Measurements from ENCODE around the gene SFTPD. TPM values are rescaled to one million over a fixed set of nuclear protein-coding genes. Genes with fewer than 3 reads are reported as not detected.

The SFTPD gene
- total and polyA plus RNA-seq, 4 donors, result 0.17 to 0.60 (median 0.47) TPM; not detected in 1

DNA sequence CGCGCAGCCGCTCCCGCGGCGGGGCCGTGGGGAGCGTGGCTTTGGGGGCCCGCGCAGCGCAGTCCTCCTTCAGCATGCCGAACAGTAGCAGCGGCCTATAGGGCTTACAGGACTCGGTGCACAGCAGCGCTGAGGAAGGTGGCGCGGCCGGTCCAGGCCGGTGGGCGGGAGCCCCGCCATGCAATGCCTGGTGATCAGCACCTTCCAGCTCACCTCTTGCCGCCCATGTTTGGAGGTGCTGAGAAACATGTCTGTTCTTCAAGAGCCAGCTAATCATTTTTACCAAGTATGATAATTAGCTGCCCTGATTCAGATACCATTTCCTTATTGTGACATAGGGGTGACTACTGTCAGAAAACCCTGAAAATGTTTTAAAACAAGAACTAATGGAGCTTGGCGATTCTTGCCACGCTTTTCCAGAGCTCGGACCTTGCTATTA is 33.5 kb upstream of the SFTPD start:
- H3K4me1 ChIP-seq (ENCODE audit: control insufficient read depth in 4 of 4, insufficient read depth in 4 of 4, low read length in 3 of 4), result peaks cover 4 to 15% (median 7%) of the 10 kb centered on the region in 4 donors
- TF ChIP-seq NR2F2 (IDR thresholded peaks at IDR 0.05) (no peak), JUND (IDR thresholded peaks at IDR 0.05) (no peak), YY1 (IDR thresholded peaks at IDR 0.05) (no peak), TAF1 (conservative IDR thresholded peaks at IDR 0.05) (no peak)
- TF ChIP-seq, protein P1, sequence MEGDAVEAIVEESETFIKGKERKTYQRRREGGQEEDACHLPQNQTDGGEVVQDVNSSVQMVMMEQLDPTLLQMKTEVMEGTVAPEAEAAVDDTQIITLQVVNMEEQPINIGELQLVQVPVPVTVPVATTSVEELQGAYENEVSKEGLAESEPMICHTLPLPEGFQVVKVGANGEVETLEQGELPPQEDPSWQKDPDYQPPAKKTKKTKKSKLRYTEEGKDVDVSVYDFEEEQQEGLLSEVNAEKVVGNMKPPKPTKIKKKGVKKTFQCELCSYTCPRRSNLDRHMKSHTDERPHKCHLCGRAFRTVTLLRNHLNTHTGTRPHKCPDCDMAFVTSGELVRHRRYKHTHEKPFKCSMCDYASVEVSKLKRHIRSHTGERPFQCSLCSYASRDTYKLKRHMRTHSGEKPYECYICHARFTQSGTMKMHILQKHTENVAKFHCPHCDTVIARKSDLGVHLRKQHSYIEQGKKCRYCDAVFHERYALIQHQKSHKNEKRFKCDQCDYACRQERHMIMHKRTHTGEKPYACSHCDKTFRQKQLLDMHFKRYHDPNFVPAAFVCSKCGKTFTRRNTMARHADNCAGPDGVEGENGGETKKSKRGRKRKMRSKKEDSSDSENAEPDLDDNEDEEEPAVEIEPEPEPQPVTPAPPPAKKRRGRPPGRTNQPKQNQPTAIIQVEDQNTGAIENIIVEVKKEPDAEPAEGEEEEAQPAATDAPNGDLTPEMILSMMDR (IDR thresholded peaks at IDR 0.05; ENCODE audit: low read depth, low read length, missing input control), result no peak
- H3K4me3 ChIP-seq (ENCODE audit: low read depth in 1 of 3, low read length in 3 of 3), result peak overlapping the region; percentile 53 to 68 (median 67)
- peak overlapping the region in 1 of 2 donors; percentile 54 for H3K9ac ChIP-seq (ENCODE audit: low read depth in 1 of 2, low read length in 2 of 2)
- DNase-seq (ENCODE audit: low spot score), result no peak
- no peak overlapping the region for H3K27ac ChIP-seq (ENCODE audit: low read depth in 1 of 2, low read length in 2 of 2)
- H3K9me3 ChIP-seq (ENCODE audit: control insufficient read depth in 4 of 4, low read length in 3 of 4), result no peaks in the 10 kb centered on the region
- WGBS, result 9% methylated on average over 25 of the region's 25 CpGs
- H3K27me3 ChIP-seq (ENCODE audit: control insufficient read depth in 4 of 4, insufficient read depth in 4 of 4, low read length in 3 of 4), result no peaks in the 10 kb centered on the region
- H3K36me3 ChIP-seq (ENCODE audit: control insufficient read depth in 4 of 4, insufficient read depth in 3 of 4, low read depth in 1 of 4, low read length in 3 of 4), result no peaks in the 10 kb centered on the region

DNA sequence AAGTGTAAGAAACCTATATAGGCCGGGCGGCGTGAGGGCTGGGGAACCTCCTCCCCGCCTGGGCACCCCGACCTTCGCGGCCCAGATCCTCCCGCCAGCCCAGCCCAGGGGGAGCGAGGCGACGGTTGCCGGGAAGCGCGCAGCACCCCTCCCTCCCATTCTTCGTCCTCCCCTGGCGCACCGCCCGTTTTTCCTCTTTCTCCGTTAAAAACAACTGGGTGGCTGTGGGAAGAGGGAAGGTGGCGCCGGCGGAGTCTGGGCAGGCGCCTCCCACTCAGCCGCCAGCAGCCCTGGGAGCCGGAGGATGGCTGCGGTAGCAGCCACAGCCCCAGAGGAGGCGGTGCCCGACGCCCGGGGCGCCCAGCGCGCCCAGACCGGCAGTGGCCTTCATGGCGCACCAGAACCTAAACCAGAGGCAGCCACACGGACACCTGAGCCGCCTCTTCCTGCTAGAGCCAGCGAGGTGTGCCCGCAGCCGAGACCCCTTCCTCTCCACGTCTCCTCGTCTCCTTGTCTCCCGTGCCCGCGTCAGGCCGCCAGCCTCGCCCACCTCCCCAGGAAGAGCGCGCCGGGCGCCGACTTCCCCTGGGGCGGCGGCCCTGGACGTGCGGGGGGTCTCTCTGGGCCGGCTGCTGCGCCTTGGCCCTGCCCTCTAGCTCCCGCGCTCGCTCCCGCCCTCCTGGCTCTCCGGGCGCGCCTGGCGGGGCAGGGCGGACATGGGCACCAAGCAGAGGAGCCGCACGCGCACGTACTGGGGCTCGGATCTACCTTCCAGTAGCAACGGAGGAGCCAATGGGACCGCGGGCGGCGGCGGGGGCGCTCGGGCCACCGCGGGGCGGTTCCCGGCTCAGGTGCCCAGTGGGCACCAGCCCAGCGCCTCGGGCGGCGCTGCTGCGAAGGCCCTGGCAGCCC is 32.8 kb upstream of the SFTPD start:
- Histone ChIP-seq H3K27me3 (ENCODE audit: control insufficient read depth in 4 of 4, insufficient read depth in 4 of 4, low read length in 3 of 4) (no peaks in the 10 kb centered on the region), H3K36me3 (ENCODE audit: control insufficient read depth in 4 of 4, insufficient read depth in 3 of 4, low read depth in 1 of 4, low read length in 3 of 4) (no peaks in the 10 kb centered on the region), H3K9ac (ENCODE audit: low read depth in 1 of 2, low read length in 2 of 2) (peak overlapping the region in 1 of 2 donors; percentile 54), H3K27ac (ENCODE audit: low read depth in 1 of 2, low read length in 2 of 2) (peak overlapping the region; percentile 57 to 64), H3K4me1 (ENCODE audit: control insufficient read depth in 4 of 4, insufficient read depth in 4 of 4, low read length in 3 of 4) (peaks cover 4 to 15% (median 7%) of the 10 kb centered on the region in 4 donors), H3K4me3 (ENCODE audit: low read depth in 1 of 3, low read length in 3 of 3) (peak overlapping the region; percentile 53 to 68 (median 67)), H3K9me3 (ENCODE audit: control insufficient read depth in 4 of 4, low read length in 3 of 4) (no peaks in the 10 kb centered on the region)
- 1% methylated on average over 89 of the region's 89 CpGs for WGBS
- no peak for TF ChIP-seq SP1 (IDR thresholded peaks at IDR 0.05)
- TF ChIP-seq, protein P1 (IDR thresholded peaks at IDR 0.05; ENCODE audit: low read depth, low read length, missing input control), result no peak
- peak; percentile 62 for TF ChIP-seq YY1 (IDR thresholded peaks at IDR 0.05)
- TF ChIP-seq, protein P2, sequence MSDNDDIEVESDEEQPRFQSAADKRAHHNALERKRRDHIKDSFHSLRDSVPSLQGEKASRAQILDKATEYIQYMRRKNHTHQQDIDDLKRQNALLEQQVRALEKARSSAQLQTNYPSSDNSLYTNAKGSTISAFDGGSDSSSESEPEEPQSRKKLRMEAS (IDR thresholded peaks at IDR 0.05), result no peak
- peak in 1 of 2 donors; percentile 13 for TF ChIP-seq RAD21 (IDR thresholded peaks at IDR 0.05)
- peak; percentile 27 for TF ChIP-seq TAF1 (conservative IDR thresholded peaks at IDR 0.05)
- no peak for TF ChIP-seq EGR1 (IDR thresholded peaks at IDR 0.05; ENCODE audit: low read depth in 2 of 2)
- TF ChIP-seq, protein P3, sequence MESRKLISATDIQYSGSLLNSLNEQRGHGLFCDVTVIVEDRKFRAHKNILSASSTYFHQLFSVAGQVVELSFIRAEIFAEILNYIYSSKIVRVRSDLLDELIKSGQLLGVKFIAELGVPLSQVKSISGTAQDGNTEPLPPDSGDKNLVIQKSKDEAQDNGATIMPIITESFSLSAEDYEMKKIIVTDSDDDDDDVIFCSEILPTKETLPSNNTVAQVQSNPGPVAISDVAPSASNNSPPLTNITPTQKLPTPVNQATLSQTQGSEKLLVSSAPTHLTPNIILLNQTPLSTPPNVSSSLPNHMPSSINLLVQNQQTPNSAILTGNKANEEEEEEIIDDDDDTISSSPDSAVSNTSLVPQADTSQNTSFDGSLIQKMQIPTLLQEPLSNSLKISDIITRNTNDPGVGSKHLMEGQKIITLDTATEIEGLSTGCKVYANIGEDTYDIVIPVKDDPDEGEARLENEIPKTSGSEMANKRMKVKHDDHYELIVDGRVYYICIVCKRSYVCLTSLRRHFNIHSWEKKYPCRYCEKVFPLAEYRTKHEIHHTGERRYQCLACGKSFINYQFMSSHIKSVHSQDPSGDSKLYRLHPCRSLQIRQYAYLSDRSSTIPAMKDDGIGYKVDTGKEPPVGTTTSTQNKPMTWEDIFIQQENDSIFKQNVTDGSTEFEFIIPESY (IDR thresholded peaks at IDR 0.05), result no peak
- TF ChIP-seq RXRA (IDR thresholded peaks at IDR 0.05), result no peak
- no peak for TF ChIP-seq FOXA2 (IDR thresholded peaks at IDR 0.05)
- TF ChIP-seq NR2F2 (IDR thresholded peaks at IDR 0.05), result no peak
- TF ChIP-seq, protein P4, sequence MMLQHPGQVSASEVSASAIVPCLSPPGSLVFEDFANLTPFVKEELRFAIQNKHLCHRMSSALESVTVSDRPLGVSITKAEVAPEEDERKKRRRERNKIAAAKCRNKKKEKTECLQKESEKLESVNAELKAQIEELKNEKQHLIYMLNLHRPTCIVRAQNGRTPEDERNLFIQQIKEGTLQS (IDR thresholded peaks at IDR 0.05), result no peak
- no peak for DNase-seq (ENCODE audit: low spot score)
